B cell (primary cell): Measurements from ENCODE around the gene CYP3A4. TPM values are rescaled to one million over a fixed set of nuclear protein-coding genes. Genes with fewer than 3 reads are reported as not detected.

Source experiments
- ATAC-seq: fragments of 200-7000 bp; cut with Tn5 transposase; one replicate; pipeline ENCODE4 v1.10.0; 2021; ENCODE audit warnings: low read depth, mild to moderate bottlenecking, moderate number of reproducible peaks, moderate library complexity
- CTCF ChIA-PET: fragments of 350-600 bp; sonication (Branson Sonifier 250); formaldehyde crosslinking; loops from one replicate; lab custom pipeline; 2021; ENCODE audit warnings: antibody characterized with exemption, inconsistent platforms; lab: Charles Lee
- POLR2A ChIA-PET: fragments of 350-600 bp; sonication (Branson Sonifier 250); formaldehyde crosslinking; loops from one replicate; lab custom pipeline; 2021; ENCODE audit warnings: antibody characterized with exemption; lab: Charles Lee
- DNase-seq: peaks from one replicate; pipeline ENCODE4 v3.0.0; 2013
- H2AFZ ChIP-seq: 2 replicates; pipeline ENCODE4 v1.6.1; 2012; ENCODE audit warnings: mild to moderate bottlenecking, low read depth, low read length; ENCODE audit not compliant: insufficient read depth, poor library complexity, severe bottlenecking
- H3K27ac ChIP-seq, 2 donors: 1 replicate in 1 of 2; 2 replicates in 1 of 2; pipeline ENCODE4 v1.5.1; 2012 to 2013; ENCODE audit warnings: low read length in 2 of 2, mild to moderate bottlenecking in 2 of 2, moderate library complexity in 1 of 2
- H3K27me3 ChIP-seq, 4 experiments: fragments of 200-600 bp in 1 of 4; sonication (generic) in 1 of 4; replicated peaks in 1 of 4; 1 replicate in 2 of 4; 2 replicates in 2 of 4; pipeline versions ENCODE4 v1.6.1 to v1.7.0; 2013 to 2016; ENCODE audit warnings: low read length in 3 of 4, mild to moderate bottlenecking in 2 of 4, mixed read lengths in 1 of 4, moderate library complexity in 1 of 4; ENCODE audit not compliant: insufficient read depth in 4 of 4, control insufficient read depth in 3 of 4; ENCODE audit errors: control extremely low read depth in 1 of 4
- H3K36me3 ChIP-seq, 2 experiments: replicated peaks in 1 of 2; 1 replicate in 1 of 2; 2 replicates in 1 of 2; pipeline versions ENCODE4 v1.6.1 to v1.7.1; 2013; ENCODE audit warnings: low read length in 1 of 2; ENCODE audit not compliant: insufficient read depth in 2 of 2, control insufficient read depth in 1 of 2; ENCODE audit errors: control extremely low read depth in 1 of 2, extremely low read depth in 1 of 2
- H3K4me1 ChIP-seq, 2 donors: fragments of 200-600 bp in 1 of 2; sonication (generic) in 1 of 2; 1 replicate in 1 of 2; 2 replicates in 1 of 2; pipeline versions ENCODE4 v1.5.1 to v1.6.1; 2013 to 2017; ENCODE audit warnings: low read length in 2 of 2; ENCODE audit not compliant: control insufficient read depth in 2 of 2, insufficient read depth in 2 of 2
- H3K4me2 ChIP-seq: replicated peaks from 2 replicates; pipeline ENCODE3; 2012; ENCODE audit warnings: mild to moderate bottlenecking, low read depth, low read length; ENCODE audit not compliant: poor library complexity, severe bottlenecking
- H3K4me3 ChIP-seq, 5 experiments: fragments of 200-600 bp in 1 of 5; sonication (generic) in 1 of 5; 1 replicate in 3 of 5; 2 replicates in 2 of 5; pipeline versions ENCODE4 v1.5.1 to v1.7.0; 2011 to 2016; ENCODE audit warnings: low read length in 4 of 5, mild to moderate bottlenecking in 4 of 5, low read depth in 2 of 5, control low read depth in 1 of 5, moderate library complexity in 1 of 5; ENCODE audit not compliant: insufficient read depth in 1 of 5; ENCODE audit errors: control extremely low read depth in 1 of 5, extremely low read depth in 1 of 5
- H3K79me2 ChIP-seq: fragments of 200-600 bp; sonication (generic); one replicate; pipeline ENCODE4 v1.6.0; 2016; ENCODE audit warnings: low read length; ENCODE audit not compliant: control insufficient read depth, insufficient read depth
- H3K9ac ChIP-seq: fragments of 200-600 bp; sonication (generic); 2 replicates; pipeline ENCODE4 v1.6.1; 2017; ENCODE audit warnings: mild to moderate bottlenecking, low read length, moderate library complexity
- H3K9me3 ChIP-seq, 3 donors: one replicate each; pipeline versions ENCODE4 v1.6.1 to v1.7.1; 2013; ENCODE audit warnings: low read length in 2 of 3; ENCODE audit not compliant: control insufficient read depth in 2 of 3, insufficient read depth in 1 of 3; ENCODE audit errors: control extremely low read depth in 1 of 3
- H4K20me1 ChIP-seq: 2 replicates; pipeline ENCODE4 v1.6.0; 2012; ENCODE audit warnings: mild to moderate bottlenecking, low read length; ENCODE audit not compliant: insufficient read depth, control insufficient read depth, poor library complexity, severe bottlenecking
- H3K27ac Mint-ChIP-seq: one replicate; pipeline ENCODE4 v1.8.0; 2021; ENCODE audit warnings: mixed read lengths
- H3K27me3 Mint-ChIP-seq: one replicate; pipeline ENCODE4 v1.8.0; 2021; ENCODE audit warnings: mixed read lengths
- H3K4me1 Mint-ChIP-seq: one replicate; pipeline ENCODE4 v1.8.0; 2021; ENCODE audit warnings: mixed read lengths
- H3K4me3 Mint-ChIP-seq: one replicate; pipeline ENCODE4 v1.8.0; 2021; ENCODE audit warnings: mixed read lengths
- H3K9me3 Mint-ChIP-seq: one replicate; pipeline ENCODE4 v1.8.0; 2022; ENCODE audit warnings: mixed read lengths; ENCODE audit not compliant: insufficient read depth
- CTCF ChIP-seq: fragments of 200-600 bp; IDR thresholded peaks from one replicate; pipeline ENCODE4 v1.8.0; 2022; ENCODE audit warnings: antibody characterized with exemption, mild to moderate bottlenecking
- EZH2 ChIP-seq: IDR thresholded peaks from 2 replicates; pipeline ENCODE4 v1.6.1; 2012; ENCODE audit warnings: borderline replicate concordance, low read depth, mild to moderate bottlenecking, moderate library complexity, low read length; ENCODE audit not compliant: insufficient read depth, poor library complexity, severe bottlenecking
- WGBS: methylation state at CpG from one replicate; pipeline ENCODE4 v1.1.5; 2013; ENCODE audit warnings: missing lambda C conversion rate; ENCODE audit not compliant: insufficient coverage; 5-methylcytosine and 5-hydroxymethylcytosine counted together
- intact Hi-C: fragments of 100-400 bp; cut with micrococcal nuclease; formaldehyde crosslinking; loops from one replicate; pipeline ENCODE4 v1.10.0; 2022
- polyA plus RNA-seq: library from polyadenylated mRNA; depleted of rRNA; stranded (reverse); fragments of >200 nt; gene quantifications from 2 replicates; pipeline ENCODE4 v1.2.3, GENCODE V29; 2012
- total RNA-seq, 2 donors: library from RNA; stranded (reverse); fragments of 120-200 nt in 1 of 2; gene quantifications; 1 replicate in 1 of 2; 2 replicates in 1 of 2; pipeline versions ENCODE4 v1.2.3 to v1.2.4, GENCODE V29; 2013 to 2022

Gene CYP3A4
- total and polyA plus RNA-seq, 2 donors (not counting 1 experiment from before 2014, with no cell fraction given) = not detected

- Histone ChIP-seq H3K9me3 (no peaks in the 10 kb centered on the region), H3K4me2 (no peak overlapping the region), H3K79me2 (no peaks in the 10 kb centered on the region), H3K36me3 (no peaks in the 10 kb centered on the region), H3K4me1 (no peaks in the 10 kb centered on the region), H3K9ac (no peak overlapping the region), H3K27ac (no peak overlapping the region), H2AFZ (no peak overlapping the region), H4K20me1 (no peaks in the 10 kb centered on the region), H3K27me3 (no peaks in the 10 kb centered on the region), H3K4me3 (no peak overlapping the region)
- intact Hi-C loops = no loop called here
- 100% methylated on average over 1 of the region's 3 CpGs for WGBS
- no peak overlapping the region for H3K27ac Mint-ChIP-seq
- H3K4me1 Mint-ChIP-seq = no peaks in the 10 kb centered on the region
- no peak for DNase-seq
- H3K4me3 Mint-ChIP-seq = no peak overlapping the region
- no peak for ATAC-seq
- CTCF ChIA-PET = no interaction called here
- H3K9me3 Mint-ChIP-seq = no peaks in the 10 kb centered on the region
- TF ChIP-seq EZH2 (no peak), CTCF (no peak)
- POLR2A ChIA-PET = no interaction called here
- peaks cover 9% of the 10 kb centered on the region for H3K27me3 Mint-ChIP-seq
Observed at GRCh38 chr7:99730992-99731391, 53.0 kb downstream of the CYP3A4 start.

GRCh38 chr7:99730238-99730810 lies 53.7 kb downstream of the CYP3A4 start:
- Mint-ChIP-seq H3K27me3 (peaks cover 5% of the 10 kb centered on the region), H3K27ac (no peak overlapping the region), H3K9me3 (no peaks in the 10 kb centered on the region), H3K4me3 (no peak overlapping the region), H3K4me1 (no peaks in the 10 kb centered on the region)
- TF ChIP-seq CTCF (no peak), EZH2 (no peak)
- Histone ChIP-seq H3K79me2 (no peaks in the 10 kb centered on the region), H3K4me2 (no peak overlapping the region), H3K4me3 (no peak overlapping the region), H3K27me3 (no peaks in the 10 kb centered on the region), H3K36me3 (no peaks in the 10 kb centered on the region), H3K27ac (no peak overlapping the region), H2AFZ (no peak overlapping the region), H4K20me1 (no peaks in the 10 kb centered on the region), H3K4me1 (no peaks in the 10 kb centered on the region), H3K9me3 (no peaks in the 10 kb centered on the region), H3K9ac (no peak overlapping the region)
- no CpG with 5 or more reads among the region's 1 CpG for WGBS
- intact Hi-C loops = no loop called here
- POLR2A ChIA-PET = no interaction called here
- DNase-seq (no peak), ATAC-seq (no peak)
- CTCF ChIA-PET = no interaction called here
